Fibroblast of the aortic adventitia (primary cell): ENCODE data around the gene WASHC3. TPM values are rescaled to one million over a fixed set of nuclear protein-coding genes. Genes with fewer than 3 reads are reported as not detected.

Experiments used
- DNase-seq: peaks from one replicate; pipeline ENCODE4 v3.0.0-alpha.2; 2010; ENCODE audit warnings: low read depth
- H3K4me3 ChIP-seq: 2 replicates; pipeline ENCODE4 v1.5.1; 2011; ENCODE audit warnings: low read depth, mild to moderate bottlenecking, control low read depth, low read length, moderate library complexity
- CTCF ChIP-seq: IDR thresholded peaks from 2 replicates; pipeline ENCODE4 v1.5.1; 2011; ENCODE audit warnings: mild to moderate bottlenecking, low read length, control low read depth, inconsistent platforms; ENCODE audit not compliant: insufficient read depth
- total RNA-seq: library from RNA; depleted of rRNA; stranded (reverse); fragments of >200 nt; gene quantifications from 2 replicates; pipeline ENCODE4 v1.2.3, GENCODE V29; 2012; ENCODE audit warnings: low replicate concordance

The WASHC3 gene, protein sequence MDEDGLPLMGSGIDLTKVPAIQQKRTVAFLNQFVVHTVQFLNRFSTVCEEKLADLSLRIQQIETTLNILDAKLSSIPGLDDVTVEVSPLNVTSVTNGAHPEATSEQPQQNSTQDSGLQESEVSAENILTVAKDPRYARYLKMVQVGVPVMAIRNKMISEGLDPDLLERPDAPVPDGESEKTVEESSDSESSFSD
- 58.5 and 141 TPM in 2 replicates for total RNA-seq

DNA sequence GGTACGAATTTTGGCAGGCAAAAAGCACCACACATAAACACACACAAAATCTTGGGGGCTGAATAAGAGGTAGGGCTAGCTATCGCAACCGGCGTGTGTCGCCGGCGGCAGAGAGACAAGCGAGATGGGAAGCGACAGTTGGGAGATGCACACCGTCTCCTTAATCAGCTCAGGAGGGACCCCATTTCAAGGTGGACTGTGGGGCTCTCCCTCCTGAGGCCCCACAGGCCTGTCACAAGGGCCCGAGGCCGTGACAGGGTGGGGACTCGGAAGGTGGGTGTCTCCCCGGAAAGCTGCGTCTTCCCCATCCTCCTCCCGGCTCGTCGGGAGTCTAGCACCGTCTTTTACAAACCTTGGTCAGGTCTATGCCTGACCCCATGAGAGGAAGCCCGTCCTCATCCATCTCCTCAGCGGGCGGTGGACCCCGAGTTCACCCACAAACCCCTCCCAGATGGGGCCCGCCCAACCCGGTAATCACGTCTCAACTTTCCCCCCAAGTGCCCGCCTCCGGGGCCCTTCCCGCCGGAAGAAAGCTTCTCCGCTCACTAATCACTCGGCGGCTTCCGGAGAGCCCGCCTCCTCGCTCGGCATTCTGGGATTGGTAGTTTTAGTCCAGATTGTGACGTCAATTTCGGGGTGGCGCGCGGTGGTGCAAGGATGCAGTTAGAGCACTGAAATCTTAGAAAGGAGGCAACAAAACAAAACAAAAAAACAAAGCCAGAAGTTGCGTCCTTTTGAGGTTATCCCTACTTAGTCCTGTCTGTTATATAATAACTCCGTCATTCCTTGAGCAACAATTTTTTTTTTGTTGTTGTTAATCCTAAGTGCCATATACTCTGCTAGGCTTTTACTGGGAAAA is at the start of gene WASHC3:
Gene WASHC3 (minus strand): TSS at position 432 of the 859 bp plus-strand sequence. CDS start 29 bp downstream, at position 403.
- H3K4me3 ChIP-seq, result peak within 1 kb of the TSS; percentile 92
- peak; percentile 93 for DNase-seq
- no peak for TF ChIP-seq CTCF

GRCh38 chr12:102110782-102111181 is 49.0 kb upstream of the WASHC3 start:
- DNase-seq, result no peak
- no peak overlapping the region for H3K4me3 ChIP-seq
- no peak for TF ChIP-seq CTCF

- TF ChIP-seq CTCF, result no peak
- peak; percentile 12 for DNase-seq
- H3K4me3 ChIP-seq, result no peak overlapping the region
Measured at GRCh38 chr12:102107970-102108369, 46.2 kb upstream of the WASHC3 start.

GRCh38 chr12:102106905-102107304 is 45.1 kb upstream of the WASHC3 start:
- no peak for DNase-seq
- TF ChIP-seq CTCF, result no peak
- H3K4me3 ChIP-seq, result no peak overlapping the region

GRCh38 chr12:102096855-102097254 is 35.1 kb upstream of the WASHC3 start:
- TF ChIP-seq CTCF, result no peak
- H3K4me3 ChIP-seq, result no peak overlapping the region
- DNase-seq, result no peak

DNA sequence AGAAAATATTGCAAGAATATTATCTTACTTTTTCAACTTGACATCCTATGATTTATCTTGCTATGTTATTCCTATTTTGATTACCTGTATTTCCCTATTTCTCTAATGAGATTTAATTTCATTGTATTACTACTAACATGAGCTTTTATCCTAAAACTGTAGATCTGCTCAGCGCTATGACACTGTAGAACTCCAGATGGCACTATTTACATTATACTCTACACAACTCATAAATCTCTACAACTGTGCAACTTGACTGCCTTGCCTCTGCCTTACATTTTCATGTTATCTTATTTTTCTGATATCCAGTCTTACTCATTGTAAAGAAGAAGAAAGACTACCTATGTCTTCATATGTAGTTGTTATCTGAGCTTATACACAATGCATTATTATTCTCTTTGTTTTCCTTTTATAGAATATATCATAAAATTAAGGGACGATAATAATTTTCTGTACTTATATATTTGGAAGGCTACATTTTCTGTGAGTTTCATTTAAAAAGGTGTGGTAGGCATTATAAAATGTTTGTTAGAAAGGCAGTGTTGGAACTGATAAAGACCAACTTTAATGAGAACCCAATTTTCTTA is 34.0 kb upstream of the WASHC3 start:
- H3K4me3 ChIP-seq, result no peak overlapping the region
- DNase-seq, result peak; percentile 57
- peak; percentile 57 for TF ChIP-seq CTCF
